Measurements from ENCODE around the gene SLC4A3.

GRCh38 chr2:219680958-219681693 is 53.7 kb downstream of the SLC4A3 start:
- TF ChIP-seq, protein P1, sequence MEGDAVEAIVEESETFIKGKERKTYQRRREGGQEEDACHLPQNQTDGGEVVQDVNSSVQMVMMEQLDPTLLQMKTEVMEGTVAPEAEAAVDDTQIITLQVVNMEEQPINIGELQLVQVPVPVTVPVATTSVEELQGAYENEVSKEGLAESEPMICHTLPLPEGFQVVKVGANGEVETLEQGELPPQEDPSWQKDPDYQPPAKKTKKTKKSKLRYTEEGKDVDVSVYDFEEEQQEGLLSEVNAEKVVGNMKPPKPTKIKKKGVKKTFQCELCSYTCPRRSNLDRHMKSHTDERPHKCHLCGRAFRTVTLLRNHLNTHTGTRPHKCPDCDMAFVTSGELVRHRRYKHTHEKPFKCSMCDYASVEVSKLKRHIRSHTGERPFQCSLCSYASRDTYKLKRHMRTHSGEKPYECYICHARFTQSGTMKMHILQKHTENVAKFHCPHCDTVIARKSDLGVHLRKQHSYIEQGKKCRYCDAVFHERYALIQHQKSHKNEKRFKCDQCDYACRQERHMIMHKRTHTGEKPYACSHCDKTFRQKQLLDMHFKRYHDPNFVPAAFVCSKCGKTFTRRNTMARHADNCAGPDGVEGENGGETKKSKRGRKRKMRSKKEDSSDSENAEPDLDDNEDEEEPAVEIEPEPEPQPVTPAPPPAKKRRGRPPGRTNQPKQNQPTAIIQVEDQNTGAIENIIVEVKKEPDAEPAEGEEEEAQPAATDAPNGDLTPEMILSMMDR (IDR thresholded peaks at IDR 0.05; ENCODE audit: borderline replicate concordance, extremely low read depth, low read length, poor library complexity, severe bottlenecking), result no peak
- no peak for TF ChIP-seq EZH2 (IDR thresholded peaks at IDR 0.05; ENCODE audit: borderline replicate concordance, low read depth, low read length, severe bottlenecking)

Data from DND-41 (cell line).